NK-92 (cell line): ENCODE results near the gene GMPS.
"Not testable (repeated sequence)": the region's sequence is repeated elsewhere in the genome, so short reads cannot be mapped to it uniquely, and the experiment has no call there.

Experiments
- DNase-seq: peaks from one replicate; lab custom pipeline; 2025; ENCODE audit not compliant: unreplicated experiment; lab: John Stamatoyannopoulos, UW

GMPS gene

DNA sequence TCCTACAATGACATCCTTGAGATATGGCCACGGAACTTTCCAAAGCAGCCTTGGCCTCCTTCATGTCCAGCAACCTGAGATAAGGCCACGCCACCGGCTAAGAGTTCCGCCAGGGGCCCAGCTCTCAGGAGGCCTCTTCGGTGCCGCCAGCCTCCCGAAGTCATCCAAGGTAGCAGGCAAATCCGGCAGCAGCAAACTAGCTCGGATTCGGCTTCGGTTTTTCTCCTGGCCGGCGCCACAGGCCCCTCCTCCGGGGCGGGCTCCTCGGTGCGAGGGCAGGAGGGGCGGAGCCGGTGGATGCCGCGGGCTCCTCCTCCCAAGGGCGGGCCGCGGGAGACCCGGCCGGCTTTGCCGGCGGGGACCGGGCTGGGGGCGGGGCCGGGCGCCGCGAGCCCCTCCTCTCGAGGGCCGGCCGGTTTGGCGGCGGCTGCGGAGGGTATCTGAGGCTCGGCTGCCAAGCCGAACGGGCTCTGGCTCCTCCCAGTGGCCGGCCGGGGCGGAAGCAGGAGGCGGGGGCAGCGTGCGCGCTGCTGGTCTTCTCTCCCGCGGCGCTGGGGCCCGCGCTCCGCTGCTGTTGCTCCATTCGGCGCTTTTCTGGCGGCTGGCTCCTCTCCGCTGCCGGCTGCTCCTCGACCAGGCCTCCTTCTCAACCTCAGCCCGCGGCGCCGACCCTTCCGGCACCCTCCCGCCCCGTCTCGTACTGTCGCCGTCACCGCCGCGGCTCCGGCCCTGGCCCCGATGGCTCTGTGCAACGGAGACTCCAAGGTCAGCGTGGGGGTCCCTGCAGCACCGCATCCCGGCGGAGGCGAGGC is at the start of gene GMPS:
Gene GMPS (plus strand): TSS at position 518 of the 812 bp plus-strand sequence. CDS start 221 bp downstream, at position 739.
- peak; percentile 50 for DNase-seq

DNA sequence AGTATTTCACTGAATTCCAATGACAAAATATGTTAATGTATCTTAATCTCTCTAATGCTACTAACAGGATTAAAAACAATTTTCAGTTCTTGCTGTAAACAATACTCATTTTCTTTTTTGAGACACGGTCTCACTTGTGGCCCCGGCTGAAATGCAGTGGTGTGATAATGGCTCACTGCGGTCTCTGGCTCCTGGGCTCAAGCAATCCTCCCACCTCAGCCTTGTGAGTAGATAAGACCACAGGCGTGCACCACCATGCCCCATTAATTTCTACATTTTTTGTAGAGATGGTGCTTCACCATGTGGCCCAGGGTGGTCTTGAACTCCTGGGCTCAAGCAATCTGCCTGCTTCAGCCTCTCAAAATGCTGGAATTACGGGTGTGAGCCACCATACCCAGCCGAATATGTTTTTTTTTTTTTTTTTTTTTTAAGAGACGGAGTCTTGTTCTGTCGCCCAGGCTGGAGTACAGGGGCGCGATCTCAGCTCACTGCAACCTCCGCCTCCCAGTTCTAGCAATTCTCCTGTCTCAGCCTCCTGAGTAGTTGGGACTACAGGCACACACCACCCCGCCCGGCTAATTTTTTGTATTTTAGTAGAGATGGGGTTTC is 41.9 kb upstream of the GMPS start:
- DNase-seq: not testable (repeated sequence)

DNA sequence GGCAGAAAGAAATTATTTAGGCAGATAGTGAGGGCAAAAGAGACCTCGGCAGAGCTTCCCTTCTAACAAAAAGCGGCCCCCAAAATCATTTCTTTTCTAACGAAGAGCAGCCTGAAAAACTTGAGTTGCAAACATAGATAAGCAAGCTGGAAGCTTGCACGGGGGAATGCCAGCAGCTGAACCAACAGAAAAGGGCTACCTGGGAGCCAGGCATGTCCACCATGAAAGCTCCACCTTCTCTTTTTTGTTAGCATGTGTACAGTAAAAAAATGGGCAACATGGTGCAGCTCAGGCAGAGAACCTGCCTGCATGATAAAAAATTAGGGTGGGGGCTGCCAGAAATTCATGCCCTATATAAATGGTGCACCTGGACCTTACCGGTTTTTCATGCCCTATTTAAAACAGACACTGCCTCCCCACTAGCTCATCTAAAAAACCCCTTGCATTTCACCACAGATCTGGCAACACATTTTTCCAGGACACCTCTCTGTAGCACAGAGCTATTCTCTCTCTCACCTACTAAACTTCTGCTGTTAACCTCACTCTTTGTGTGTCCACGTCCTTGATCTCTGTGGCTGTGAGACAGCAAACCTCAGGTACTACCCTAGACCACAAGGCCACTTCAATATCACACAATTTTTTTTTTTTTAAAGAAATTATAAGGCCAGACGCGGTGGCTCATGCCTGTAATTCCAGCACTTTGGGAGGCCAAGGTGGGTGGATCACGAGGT is 34.9 kb upstream of the GMPS start:
- DNase-seq: no peak

DNA sequence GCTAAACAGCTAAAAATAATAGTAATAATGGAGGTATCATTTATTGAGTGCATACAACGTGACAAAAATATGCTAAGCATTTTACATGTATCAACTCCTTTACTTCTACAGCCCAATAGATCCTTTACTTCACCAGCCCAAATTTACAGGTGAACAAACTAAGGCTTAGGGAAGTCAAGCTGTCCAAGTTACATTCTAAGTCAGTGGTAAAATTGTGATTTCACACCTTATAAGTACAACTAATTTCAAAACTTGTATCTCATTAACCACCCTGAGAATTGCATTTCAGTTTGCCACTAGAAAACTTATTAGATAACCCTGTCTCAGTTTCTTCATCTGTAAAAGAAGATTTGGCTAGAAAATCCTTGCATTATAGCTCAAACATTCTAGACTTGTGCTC is 26.9 kb upstream of the GMPS start:
- DNase-seq: no peak

DNA sequence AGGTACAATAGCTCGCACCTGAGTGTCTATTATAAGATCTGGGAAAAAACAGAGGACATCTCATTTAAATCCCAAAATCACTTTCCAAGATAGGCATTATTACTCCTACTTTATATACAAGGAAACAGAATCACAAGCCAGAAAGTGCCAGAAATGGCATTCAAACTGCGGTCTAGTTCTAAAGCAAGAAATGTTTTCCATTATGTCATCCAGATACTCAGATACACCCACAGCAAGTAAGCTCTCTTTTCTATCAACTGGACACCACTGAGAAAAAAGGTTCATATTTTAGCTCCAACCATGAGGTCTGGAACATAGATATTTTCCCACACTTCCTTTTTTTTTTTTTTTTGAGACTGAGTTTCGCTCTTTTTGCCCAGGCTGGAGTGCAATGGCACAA is 24.3 kb upstream of the GMPS start:
- DNase-seq: no peak

DNA sequence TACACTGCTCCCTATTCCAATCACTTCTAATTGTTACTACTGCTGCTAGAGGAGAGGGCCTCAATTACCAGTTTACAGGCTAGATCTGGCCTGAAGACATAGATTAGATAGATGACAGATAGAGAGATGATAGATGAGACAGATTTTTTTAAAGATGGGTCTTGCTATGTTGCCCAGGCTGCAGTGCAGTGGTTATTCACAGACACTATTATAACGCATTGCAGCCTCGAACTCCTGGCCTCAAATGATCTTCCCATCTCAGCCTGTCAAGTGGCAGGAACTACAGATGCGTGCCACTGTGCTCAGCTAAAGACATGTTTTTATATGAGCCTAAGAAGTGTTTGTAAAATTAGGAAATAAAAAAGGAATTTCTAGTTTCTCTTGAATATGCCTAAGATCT is 22.5 kb upstream of the GMPS start:
- DNase-seq: no peak

DNA sequence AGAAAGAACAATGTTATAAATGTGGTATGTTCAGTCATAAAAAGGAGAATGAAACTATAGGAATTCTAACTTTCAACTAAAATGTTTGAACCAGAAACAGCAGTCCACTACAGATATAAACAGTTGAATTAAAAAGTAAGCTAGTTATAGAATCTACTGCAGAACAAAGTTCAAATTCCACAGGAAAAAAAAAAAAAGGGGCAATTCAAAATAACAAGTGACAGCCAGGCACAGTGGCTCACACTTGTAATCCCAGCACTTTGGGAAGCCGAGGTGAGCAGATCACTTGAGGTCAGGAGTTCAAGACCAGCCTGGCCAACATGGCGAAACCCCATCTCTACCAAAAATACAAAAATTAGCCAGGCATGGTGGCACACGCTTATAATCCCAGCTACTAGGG is 21.0 kb upstream of the GMPS start:
- DNase-seq: not testable (repeated sequence)

DNA sequence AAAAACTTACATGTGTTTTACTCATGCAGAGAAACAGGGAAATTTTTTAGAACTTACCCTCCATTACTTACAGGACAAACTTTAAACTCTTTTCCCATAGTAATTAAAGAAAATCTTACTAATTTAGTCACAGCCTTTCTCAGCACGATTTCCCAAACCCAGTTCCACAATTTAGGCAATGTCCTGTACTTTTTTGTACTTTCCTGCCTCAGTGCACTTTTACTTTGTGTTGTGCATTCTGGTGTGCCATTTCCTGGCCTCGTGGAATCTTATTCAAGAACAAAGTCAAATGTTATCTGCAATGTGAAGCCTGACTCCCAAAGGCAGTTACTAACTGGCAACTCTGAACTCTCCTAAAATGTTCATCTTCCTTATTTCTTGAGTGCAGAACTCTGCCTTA is 18.1 kb upstream of the GMPS start:
- no peak for DNase-seq

DNA sequence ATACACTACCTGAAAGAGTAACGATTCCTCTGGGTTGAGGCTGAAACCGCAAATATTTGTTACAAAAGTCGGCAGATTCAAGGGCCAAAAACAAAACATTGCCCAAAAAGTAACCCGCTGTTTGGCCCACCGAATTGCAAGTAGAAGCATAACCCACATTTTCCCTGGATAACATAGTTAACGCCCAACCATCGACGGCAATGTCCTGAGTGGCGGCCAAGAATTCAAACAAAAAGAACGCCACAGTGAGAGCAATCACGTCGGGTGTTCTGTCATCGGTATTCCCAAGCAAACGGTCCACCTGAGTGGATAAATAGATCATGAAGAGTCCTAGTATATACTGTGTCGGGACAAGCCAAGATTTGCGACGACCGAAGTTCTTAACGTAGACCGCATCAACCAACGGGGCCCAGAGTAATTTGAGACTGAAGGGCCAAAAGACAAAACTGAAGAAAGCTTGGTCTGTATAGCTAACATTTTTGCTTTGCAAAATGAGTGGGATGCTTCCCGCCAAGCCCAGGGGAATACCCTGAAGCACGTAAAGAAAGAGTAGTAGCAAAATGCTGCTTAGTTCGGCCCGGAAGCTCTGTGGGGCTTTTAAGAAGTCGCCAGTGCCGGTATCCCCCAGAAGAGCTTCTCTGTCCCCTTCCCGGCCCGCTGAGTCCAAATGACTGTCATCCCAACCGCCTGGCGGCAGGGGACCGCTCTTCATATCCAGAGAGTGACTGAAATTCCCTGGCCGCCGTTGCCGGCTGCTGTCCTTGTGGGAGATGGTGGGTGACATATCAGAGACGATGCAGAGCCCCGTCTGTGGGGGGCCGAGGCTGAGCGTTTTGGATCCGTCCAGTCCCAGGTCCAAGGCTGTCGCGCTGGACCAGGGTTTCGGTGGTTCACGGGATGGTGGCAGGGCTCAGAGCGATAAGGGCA is 17.0 kb upstream of the GMPS start:
- DNase-seq: no peak

DNA sequence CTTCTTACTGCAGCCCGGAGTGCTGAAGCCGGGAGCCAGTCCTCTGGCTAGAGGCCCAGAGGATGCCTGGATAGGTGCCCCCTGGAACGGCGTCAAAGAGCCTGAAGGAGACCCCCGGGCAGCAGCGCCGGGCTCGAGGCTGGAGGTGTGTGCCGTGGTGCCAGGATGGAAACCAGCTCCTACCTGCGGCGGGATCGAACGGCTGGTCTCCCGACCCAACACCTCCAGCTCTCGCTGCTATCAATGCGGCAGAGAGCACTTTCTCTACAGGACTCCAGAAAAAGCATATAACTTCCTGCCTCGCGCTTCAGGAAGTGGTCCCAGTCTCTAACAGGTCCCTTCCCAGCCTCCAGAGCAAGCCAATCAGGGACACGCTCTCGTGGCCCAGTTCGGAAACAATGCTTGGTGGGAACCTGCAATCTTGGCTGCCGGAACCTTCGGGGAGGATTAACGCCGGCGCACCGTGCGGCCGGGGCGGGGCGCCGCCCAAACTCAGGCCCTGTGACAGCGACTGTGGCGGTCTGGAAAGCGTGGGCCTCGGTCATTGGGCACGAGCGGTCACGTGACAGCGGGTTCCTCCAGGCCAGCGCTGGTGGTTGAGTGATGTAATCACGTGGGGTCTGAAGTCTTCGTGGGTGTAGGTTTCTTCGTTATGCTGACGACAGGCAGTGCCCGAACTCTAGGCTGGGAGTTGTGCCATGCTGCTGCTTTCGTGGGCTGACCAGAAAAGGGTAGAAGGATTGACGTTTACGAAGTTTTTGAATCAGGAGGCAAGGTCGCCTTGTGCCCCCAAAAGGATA is 16.1 kb upstream of the GMPS start, which contains the start of gene SLC33A1:
Gene SLC33A1 (minus strand): TSS at position 287 of the 800 bp plus-strand sequence. CDS start 430 bp downstream, outside the sequence.
- DNase-seq: peak; percentile 90

DNA sequence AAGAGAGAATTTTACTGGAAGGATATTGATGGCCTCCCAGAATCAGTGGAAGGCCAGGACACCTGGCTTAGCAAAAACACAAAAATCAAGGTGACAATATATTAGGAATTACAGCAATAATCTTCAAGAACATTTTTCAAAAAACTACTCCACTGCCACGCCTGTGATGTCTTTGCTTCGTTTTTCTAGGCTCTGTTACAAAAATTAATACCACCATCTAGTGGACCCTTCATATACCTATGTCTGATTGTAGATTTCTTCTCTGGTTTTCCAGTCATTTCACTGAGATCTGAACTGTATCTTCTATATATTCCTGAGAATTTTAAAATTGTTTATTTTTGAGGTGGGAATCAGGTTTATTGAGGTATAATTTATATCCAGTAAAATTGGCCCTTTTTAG is 10.6 kb upstream of the GMPS start:
- no peak for DNase-seq

DNA sequence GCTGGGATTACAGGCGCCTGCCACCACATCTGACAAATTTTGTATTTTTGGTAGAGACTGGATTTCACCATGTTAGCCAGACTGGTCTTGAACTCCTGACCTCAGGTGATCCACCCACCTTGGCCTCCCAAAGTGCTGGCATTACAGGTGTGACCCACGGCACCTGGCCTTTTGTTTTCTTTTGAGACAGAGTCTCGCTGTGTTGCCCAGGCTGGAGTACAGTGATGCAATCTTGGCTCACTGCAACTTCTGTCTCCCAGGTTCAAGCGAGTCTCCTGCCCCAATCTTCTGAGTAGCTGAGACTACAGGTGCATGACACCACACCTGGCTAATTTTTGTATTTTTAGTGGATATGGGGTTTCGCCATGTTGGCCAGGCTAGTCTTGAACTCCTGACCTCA is 10.0 kb upstream of the GMPS start:
- DNase-seq: not testable (repeated sequence)

DNA sequence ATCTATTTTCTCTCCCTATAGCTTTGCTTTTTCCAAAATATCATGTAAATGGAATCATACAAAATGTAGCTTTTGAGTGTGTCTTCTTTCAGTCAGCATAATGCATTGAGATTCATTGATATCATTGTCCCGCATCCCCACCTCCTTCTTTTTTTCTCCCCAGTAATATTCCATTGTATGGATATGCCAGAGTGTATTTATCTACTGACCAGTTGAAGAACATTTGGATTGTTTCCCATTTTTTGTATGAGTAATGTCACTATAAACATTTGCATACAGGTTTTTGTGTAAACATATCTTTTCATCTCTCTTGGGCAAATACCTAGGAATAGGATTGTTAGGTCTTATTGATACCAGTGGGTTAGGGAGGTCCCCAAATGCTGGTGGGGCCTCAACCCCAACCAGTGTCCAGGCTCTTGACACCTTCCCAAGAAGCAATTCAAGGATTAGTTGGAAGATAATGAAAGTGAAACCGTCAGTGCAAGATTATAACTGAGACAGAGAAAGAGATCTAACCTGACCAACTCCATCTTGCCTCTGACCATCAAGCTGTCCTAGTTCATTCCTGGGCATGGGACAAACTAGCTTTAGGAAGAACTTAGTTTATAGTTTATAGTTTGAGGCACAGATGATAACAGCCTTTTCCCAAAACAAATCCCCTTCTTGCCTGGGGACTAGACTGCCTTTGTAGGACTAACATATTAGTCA is 8.8 kb upstream of the GMPS start:
- DNase-seq: no peak

DNA sequence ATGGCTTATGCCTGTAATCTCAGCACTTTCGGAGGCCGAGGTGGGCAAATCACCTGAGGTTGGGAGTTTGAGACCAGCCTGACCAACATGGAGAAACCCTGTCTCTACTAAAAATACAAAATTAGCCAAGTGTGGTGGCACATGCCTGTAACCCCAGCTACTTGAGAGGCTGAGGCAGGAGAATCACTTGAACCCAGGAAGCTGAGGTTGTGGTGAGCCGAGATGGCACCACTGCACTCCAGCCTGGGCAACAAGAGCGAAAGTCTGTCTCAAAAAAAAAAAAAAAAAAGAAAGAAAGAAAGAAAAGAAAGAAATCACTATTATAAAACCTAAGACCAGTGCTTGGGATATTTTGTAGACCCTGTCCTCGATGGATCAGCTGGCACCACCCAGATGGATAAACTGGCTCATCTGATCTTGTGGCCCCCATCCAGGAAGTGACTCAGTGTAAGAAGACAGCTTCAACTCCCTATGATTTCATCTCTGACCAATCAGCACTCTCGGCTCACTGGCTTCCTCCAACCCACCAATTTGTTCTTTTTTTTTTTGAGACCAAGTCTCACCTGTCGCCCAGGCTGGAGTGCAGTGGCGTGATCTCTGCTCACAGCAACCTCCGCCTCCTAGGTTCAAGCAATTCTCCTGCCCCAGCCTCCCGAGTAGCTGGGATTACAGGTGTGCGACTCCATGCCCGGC is 8.0 kb upstream of the GMPS start:
- DNase-seq: not testable (repeated sequence)

DNA sequence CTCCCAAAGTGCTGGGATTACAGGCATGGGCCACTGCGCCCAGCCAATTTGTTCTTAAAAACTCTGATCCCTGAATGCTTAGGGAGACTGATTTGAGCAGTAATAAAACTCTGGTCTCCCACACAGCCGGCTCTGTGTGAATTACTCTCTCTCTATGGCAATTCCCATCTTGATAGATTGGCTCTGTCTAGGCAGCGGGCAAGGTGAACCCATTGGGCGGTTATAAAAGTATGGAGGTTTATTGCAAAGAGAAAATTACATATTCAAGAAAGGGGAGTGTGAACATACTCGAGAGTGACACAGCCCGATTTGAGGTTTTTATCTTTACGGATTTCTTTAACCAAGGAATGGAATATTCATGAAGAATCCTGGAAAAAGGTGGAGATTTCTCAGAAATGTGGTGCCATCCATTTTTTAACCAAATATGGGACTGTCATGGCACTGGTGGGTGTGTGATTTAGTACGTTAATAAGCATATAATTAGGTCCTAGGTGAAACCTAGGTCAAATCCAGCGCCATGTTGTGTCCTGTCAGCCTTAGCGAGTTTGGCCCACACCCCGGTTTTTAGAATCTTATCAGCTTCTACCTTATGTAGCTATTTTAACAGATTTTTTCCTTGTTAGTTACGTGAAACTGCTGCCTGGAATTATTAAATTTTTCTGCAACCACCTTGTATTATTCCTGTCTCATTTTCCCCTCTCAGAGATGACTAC is 7.2 kb upstream of the GMPS start:
- no peak for DNase-seq

DNA sequence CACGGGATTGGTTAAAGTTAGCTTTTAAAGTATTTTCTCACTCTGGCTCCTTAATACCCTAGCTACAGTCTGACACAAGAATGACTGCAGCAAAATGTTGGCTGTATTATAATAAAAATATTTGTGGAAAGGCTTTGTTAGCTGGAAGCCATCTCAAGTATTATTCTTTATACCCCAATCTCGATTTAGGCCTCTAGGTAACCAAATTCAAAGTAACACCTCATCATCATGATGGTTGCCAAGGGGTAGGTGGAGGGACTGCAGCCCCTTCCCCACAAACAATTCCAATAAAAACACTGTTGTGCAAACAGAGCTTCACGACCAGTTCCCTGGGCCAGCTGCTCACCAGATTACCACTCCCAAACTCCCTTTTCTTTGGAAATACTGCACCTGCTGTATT is 759 bp upstream of the GMPS start:
- no peak for DNase-seq

DNA sequence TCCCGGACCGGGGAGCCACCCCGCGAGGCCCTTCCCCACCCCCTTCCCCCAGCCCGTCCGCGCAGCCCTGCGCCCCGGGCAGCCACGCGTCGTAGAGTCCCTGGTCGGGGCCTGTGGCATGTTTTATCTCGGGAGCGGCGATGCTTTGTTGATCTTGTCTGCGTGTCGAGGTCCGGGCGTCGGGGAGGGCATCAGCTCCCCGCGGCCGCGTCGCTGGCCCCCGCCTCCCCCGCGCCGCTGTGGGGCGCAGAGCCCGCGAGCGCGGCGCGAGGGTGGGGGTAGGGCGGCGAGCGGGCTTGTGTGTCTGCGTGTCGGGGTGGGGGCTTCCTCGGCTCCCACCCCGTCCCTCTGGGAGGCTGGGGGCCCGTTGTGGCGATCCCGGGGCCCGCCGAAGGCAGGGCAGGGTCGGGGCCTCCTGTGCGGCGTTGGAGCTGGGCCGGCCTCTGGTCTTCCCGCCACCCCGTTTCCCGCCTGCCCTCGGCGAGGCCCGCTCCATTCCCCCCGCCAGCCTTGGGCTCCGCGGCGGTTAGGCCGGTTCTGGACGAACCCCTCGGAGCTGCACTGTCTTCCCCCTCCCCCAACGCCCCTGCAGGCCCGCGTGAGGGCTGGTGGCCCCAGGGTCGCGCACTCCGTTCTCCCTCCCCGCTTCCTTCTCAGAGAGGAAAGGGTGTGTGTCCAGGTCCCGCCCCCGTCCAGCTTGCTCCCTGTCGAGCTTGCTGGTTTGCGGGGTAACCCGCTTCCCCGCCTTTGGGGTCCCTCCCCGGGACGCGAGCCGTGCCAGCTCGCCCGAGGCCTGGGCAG is 695 bp downstream of the GMPS start:
- DNase-seq: no peak
